ENCODE results near the gene BMERB1. TPM values are rescaled to one million over a fixed set of nuclear protein-coding genes. Genes with fewer than 3 reads are reported as not detected.

BMERB1 gene
- total and polyA plus RNA-seq, 9 of the 15 experiments (the other 6 are each of a cell fraction or from before 2014, with no cell fraction given), result 0.29 to 2.9 (median 0.94) TPM

DNA sequence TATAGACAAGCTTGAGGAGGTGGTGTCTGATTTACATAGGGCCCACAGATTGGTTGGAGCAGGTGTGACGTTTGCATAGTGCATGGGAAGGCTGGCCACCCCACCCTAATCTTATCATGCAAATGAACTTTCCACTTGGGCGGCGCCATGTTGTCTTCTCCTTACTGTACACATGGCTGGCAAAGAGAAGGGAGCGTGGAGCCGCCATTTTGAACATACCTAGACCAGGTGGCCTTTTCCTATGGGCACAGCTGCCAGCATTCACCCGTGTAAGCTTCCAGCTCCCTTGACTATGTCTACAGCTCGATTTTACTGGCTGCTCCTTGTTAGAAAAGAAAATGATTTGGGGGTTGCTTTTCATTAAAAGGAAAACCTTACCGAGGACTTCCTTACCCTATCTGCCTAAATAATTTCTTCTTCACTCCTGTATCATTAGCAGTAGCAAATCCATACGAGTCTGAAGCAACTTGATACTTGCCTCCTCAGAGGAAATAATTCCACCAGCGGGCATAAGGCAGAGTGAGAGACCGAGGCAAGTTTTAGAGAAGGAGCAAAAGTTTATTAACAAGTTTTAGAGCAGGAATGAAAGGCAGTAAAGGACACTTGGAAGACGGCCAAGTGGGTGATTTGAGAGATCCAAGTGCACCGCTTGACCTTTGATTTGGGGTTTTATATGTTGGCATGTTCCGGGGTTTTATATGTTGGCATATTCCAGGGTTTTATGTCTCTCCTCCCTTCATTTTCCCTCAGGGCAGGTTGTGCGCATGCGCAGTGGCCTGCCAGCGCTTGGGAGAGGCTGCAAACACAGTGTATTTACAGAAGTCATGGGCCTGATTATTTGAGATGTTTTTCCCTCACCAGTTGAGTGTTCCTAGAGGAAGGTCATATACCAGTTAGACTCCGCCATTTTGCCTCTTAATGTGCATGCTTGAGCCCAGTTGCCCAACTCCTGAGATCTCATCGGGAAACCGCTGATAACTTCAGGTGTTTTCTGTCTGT, 142.9 kb downstream of the BMERB1 start (continued):
- TF ChIP-seq, protein P1, sequence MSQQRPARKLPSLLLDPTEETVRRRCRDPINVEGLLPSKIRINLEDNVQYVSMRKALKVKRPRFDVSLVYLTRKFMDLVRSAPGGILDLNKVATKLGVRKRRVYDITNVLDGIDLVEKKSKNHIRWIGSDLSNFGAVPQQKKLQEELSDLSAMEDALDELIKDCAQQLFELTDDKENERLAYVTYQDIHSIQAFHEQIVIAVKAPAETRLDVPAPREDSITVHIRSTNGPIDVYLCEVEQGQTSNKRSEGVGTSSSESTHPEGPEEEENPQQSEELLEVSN (IDR thresholded peaks at IDR 0.05; ENCODE audit: borderline replicate concordance in 1 of 2, extremely low read depth in 1 of 2, insufficient read depth in 1 of 2, insufficient read length in 1 of 2, low read depth in 1 of 2, low read length in 1 of 2, poor library complexity in 1 of 2, severe bottlenecking in 1 of 2), result peak; percentile 19 to 59
- TF ChIP-seq FOXA3 (CRISPR knock-in tag; conservative IDR thresholded peaks at IDR 0.05 in 1 of 2, IDR thresholded peaks at IDR 0.05 in 1 of 2) (peak; percentile 51 to 93; a peak in 3 of 4 replicates), ZNF644 (tag; IDR thresholded peaks at IDR 0.05; ENCODE audit: low read depth) (peak; percentile 76; the same call in 1 of the 2 replicates), ZNF134 (CRISPR knock-in tag; conservative IDR thresholded peaks at IDR 0.05) (peak; percentile 49; the same call in 1 of the 2 replicates), BRF1 (IDR thresholded peaks at IDR 0.05; ENCODE audit: borderline replicate concordance, extremely low read depth, insufficient read length) (no peak), NFIC (IDR thresholded peaks at IDR 0.05) (peak; percentile 87), NFRKB (IDR thresholded peaks at IDR 0.05; ENCODE audit: low read depth) (peak; percentile 100), RBM25 (IDR thresholded peaks at IDR 0.05; ENCODE audit: low read depth, low read length, severe bottlenecking) (peak; percentile 2), FOXJ2 (tag; IDR thresholded peaks at IDR 0.05) (peak; percentile 76), MYC (IDR thresholded peaks at IDR 0.05; ENCODE audit: low read depth, low read length) (peak; percentile 100), MYC (CRISPR knock-in tag; IDR thresholded peaks at IDR 0.05; ENCODE audit: borderline replicate concordance, low read depth) (peak; percentile 95), RFX7 (CRISPR knock-in tag; IDR thresholded peaks at IDR 0.05) (0 out of 2 replicates have a peak, but pooled peaks have one; percentile 36), KAT8 (IDR thresholded peaks at IDR 0.05; ENCODE audit: low read depth) (peak; percentile 93), ATF1 (CRISPR knock-in tag; IDR thresholded peaks at IDR 0.05) (no peak; the same call in 1 of the 2 replicates), ATF1 (tag; IDR thresholded peaks at IDR 0.05) (peak; percentile 91), CAMTA2 (CRISPR knock-in tag; conservative IDR thresholded peaks at IDR 0.05) (no peak)
- TF ChIP-seq, protein P2, sequence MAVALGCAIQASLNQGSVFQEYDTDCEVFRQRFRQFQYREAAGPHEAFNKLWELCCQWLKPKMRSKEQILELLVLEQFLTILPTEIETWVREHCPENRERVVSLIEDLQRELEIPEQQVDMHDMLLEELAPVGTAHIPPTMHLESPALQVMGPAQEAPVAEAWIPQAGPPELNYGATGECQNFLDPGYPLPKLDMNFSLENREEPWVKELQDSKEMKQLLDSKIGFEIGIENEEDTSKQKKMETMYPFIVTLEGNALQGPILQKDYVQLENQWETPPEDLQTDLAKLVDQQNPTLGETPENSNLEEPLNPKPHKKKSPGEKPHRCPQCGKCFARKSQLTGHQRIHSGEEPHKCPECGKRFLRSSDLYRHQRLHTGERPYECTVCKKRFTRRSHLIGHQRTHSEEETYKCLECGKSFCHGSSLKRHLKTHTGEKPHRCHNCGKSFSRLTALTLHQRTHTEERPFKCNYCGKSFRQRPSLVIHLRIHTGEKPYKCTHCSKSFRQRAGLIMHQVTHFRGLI (CRISPR knock-in tag; IDR thresholded peaks at IDR 0.05), result no peak

All from K562 (cell line).